ENCODE results near the gene GRM3. TPM values are rescaled to one million over a fixed set of nuclear protein-coding genes. Genes with fewer than 3 reads are reported as not detected.

Gene GRM3
- total and polyA plus RNA-seq, 2 of the 8 experiments (the other 6 are each of a cell fraction or from before 2014, with no cell fraction given) = 3.1 to 4.2 TPM

DNA sequence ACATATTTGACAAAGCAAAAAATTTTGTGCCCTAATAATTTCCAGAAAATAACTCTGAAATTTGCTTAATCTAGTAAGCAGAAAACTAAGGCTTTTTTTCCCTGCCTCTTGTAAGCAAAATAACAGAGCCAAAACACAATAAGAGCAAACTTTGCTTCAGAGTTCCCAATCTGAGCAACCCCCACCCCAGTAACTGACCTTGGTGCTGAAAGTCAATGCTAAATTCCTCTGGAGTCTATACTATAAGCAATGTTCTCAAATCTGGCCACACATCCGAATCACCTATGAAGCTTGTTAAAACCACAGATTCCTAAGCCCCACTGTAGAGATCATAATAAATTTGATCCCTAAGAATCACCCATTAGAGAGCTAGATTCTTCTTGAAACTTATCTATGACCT is 265.2 kb downstream of the GRM3 start (continued):
- TF ChIP-seq, protein P1, sequence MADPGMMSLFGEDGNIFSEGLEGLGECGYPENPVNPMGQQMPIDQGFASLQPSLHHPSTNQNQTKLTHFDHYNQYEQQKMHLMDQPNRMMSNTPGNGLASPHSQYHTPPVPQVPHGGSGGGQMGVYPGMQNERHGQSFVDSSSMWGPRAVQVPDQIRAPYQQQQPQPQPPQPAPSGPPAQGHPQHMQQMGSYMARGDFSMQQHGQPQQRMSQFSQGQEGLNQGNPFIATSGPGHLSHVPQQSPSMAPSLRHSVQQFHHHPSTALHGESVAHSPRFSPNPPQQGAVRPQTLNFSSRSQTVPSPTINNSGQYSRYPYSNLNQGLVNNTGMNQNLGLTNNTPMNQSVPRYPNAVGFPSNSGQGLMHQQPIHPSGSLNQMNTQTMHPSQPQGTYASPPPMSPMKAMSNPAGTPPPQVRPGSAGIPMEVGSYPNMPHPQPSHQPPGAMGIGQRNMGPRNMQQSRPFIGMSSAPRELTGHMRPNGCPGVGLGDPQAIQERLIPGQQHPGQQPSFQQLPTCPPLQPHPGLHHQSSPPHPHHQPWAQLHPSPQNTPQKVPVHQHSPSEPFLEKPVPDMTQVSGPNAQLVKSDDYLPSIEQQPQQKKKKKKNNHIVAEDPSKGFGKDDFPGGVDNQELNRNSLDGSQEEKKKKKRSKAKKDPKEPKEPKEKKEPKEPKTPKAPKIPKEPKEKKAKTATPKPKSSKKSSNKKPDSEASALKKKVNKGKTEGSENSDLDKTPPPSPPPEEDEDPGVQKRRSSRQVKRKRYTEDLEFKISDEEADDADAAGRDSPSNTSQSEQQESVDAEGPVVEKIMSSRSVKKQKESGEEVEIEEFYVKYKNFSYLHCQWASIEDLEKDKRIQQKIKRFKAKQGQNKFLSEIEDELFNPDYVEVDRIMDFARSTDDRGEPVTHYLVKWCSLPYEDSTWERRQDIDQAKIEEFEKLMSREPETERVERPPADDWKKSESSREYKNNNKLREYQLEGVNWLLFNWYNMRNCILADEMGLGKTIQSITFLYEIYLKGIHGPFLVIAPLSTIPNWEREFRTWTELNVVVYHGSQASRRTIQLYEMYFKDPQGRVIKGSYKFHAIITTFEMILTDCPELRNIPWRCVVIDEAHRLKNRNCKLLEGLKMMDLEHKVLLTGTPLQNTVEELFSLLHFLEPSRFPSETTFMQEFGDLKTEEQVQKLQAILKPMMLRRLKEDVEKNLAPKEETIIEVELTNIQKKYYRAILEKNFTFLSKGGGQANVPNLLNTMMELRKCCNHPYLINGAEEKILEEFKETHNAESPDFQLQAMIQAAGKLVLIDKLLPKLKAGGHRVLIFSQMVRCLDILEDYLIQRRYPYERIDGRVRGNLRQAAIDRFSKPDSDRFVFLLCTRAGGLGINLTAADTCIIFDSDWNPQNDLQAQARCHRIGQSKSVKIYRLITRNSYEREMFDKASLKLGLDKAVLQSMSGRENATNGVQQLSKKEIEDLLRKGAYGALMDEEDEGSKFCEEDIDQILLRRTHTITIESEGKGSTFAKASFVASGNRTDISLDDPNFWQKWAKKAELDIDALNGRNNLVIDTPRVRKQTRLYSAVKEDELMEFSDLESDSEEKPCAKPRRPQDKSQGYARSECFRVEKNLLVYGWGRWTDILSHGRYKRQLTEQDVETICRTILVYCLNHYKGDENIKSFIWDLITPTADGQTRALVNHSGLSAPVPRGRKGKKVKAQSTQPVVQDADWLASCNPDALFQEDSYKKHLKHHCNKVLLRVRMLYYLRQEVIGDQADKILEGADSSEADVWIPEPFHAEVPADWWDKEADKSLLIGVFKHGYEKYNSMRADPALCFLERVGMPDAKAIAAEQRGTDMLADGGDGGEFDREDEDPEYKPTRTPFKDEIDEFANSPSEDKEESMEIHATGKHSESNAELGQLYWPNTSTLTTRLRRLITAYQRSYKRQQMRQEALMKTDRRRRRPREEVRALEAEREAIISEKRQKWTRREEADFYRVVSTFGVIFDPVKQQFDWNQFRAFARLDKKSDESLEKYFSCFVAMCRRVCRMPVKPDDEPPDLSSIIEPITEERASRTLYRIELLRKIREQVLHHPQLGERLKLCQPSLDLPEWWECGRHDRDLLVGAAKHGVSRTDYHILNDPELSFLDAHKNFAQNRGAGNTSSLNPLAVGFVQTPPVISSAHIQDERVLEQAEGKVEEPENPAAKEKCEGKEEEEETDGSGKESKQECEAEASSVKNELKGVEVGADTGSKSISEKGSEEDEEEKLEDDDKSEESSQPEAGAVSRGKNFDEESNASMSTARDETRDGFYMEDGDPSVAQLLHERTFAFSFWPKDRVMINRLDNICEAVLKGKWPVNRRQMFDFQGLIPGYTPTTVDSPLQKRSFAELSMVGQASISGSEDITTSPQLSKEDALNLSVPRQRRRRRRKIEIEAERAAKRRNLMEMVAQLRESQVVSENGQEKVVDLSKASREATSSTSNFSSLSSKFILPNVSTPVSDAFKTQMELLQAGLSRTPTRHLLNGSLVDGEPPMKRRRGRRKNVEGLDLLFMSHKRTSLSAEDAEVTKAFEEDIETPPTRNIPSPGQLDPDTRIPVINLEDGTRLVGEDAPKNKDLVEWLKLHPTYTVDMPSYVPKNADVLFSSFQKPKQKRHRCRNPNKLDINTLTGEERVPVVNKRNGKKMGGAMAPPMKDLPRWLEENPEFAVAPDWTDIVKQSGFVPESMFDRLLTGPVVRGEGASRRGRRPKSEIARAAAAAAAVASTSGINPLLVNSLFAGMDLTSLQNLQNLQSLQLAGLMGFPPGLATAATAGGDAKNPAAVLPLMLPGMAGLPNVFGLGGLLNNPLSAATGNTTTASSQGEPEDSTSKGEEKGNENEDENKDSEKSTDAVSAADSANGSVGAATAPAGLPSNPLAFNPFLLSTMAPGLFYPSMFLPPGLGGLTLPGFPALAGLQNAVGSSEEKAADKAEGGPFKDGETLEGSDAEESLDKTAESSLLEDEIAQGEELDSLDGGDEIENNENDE (IDR thresholded peaks at IDR 0.05; ENCODE audit: insufficient replicate concordance, low read length) = no peak

Data from H1 (cell line).